ENCODE results near the gene IPPK.

IPPK gene

GRCh38 chr9:92655896-92656536 is 13.9 kb downstream of the IPPK start:
- H3K4me3 ChIP-seq (ENCODE audit: low read depth, low read length) = no peak overlapping the region
- no peak for DNase-seq (ENCODE audit: low read depth, low spot score)
- in situ Hi-C loops (cut with HindIII; ENCODE audit: low sequenced_read_pairs) = no loop called here
- TF ChIP-seq CTCF (IDR thresholded peaks at IDR 0.05; ENCODE audit: low read depth, low read length) = no peak

GRCh38 chr9:92655366-92655765 is 14.6 kb downstream of the IPPK start:
- H3K4me3 ChIP-seq (ENCODE audit: low read depth, low read length) = no peak overlapping the region
- in situ Hi-C loops (cut with HindIII; ENCODE audit: low sequenced_read_pairs) = no loop called here
- DNase-seq (ENCODE audit: low read depth, low spot score) = no peak
- no peak for TF ChIP-seq CTCF (IDR thresholded peaks at IDR 0.05; ENCODE audit: low read depth, low read length)

GRCh38 chr9:92654481-92655301 is 15.2 kb downstream of the IPPK start:
- no peak for TF ChIP-seq CTCF (IDR thresholded peaks at IDR 0.05; ENCODE audit: low read depth, low read length)
- in situ Hi-C loops (cut with HindIII; ENCODE audit: low sequenced_read_pairs) = no loop called here
- DNase-seq (ENCODE audit: low read depth, low spot score) = no peak
- no peak overlapping the region for H3K4me3 ChIP-seq (ENCODE audit: low read depth, low read length)

GRCh38 chr9:92652461-92652860 is 17.5 kb downstream of the IPPK start:
- TF ChIP-seq CTCF (IDR thresholded peaks at IDR 0.05; ENCODE audit: low read depth, low read length) = no peak
- in situ Hi-C loops (cut with HindIII; ENCODE audit: low sequenced_read_pairs) = no loop called here
- DNase-seq (ENCODE audit: low read depth, low spot score) = no peak
- H3K4me3 ChIP-seq (ENCODE audit: low read depth, low read length) = no peak overlapping the region

GRCh38 chr9:92650839-92651621 is 18.9 kb downstream of the IPPK start:
- H3K4me3 ChIP-seq (ENCODE audit: low read depth, low read length) = no peak overlapping the region
- in situ Hi-C loops (cut with HindIII; ENCODE audit: low sequenced_read_pairs) = no loop called here
- DNase-seq (ENCODE audit: low read depth, low spot score) = peak; percentile 51
- no peak for TF ChIP-seq CTCF (IDR thresholded peaks at IDR 0.05; ENCODE audit: low read depth, low read length)

GRCh38 chr9:92650296-92650695 is 19.6 kb downstream of the IPPK start:
- in situ Hi-C loops (cut with HindIII; ENCODE audit: low sequenced_read_pairs) = no loop called here
- no peak for TF ChIP-seq CTCF (IDR thresholded peaks at IDR 0.05; ENCODE audit: low read depth, low read length)
- H3K4me3 ChIP-seq (ENCODE audit: low read depth, low read length) = no peak overlapping the region
- no peak for DNase-seq (ENCODE audit: low read depth, low spot score)
